Glutamatergic neuron (in vitro differentiated cells): Measurements from ENCODE around the gene ATP9B. TPM values are rescaled to one million over a fixed set of nuclear protein-coding genes. Genes with fewer than 3 reads are reported as not detected.

Source experiments
- DNase-seq: peaks from one replicate; pipeline ENCODE4 v3.0.0; 2022
- H3K27ac Mint-ChIP-seq: one replicate; pipeline ENCODE4 v1.8.0; 2020; ENCODE audit warnings: mild to moderate bottlenecking, mixed read lengths, inconsistent platforms; ENCODE audit not compliant: unreplicated experiment
- H3K27me3 Mint-ChIP-seq: one replicate; pipeline ENCODE4 v1.8.0; 2020; ENCODE audit warnings: mild to moderate bottlenecking, moderate library complexity, mixed read lengths, inconsistent platforms; ENCODE audit not compliant: unreplicated experiment
- H3K36me3 Mint-ChIP-seq: one replicate; pipeline ENCODE4 v1.8.0; 2020; ENCODE audit warnings: mild to moderate bottlenecking, mixed read lengths, inconsistent platforms; ENCODE audit not compliant: unreplicated experiment
- H3K4me1 Mint-ChIP-seq: one replicate; pipeline ENCODE4 v1.8.0; 2020; ENCODE audit warnings: mild to moderate bottlenecking, low read depth, mixed read lengths, inconsistent platforms; ENCODE audit not compliant: unreplicated experiment
- H3K4me3 Mint-ChIP-seq: one replicate; pipeline ENCODE4 v1.8.0; 2020; ENCODE audit warnings: mild to moderate bottlenecking, mixed read lengths, inconsistent platforms; ENCODE audit not compliant: unreplicated experiment
- H3K9me3 Mint-ChIP-seq: one replicate; pipeline ENCODE4 v1.8.0; 2020; ENCODE audit warnings: mild to moderate bottlenecking, moderate library complexity, mixed read lengths, inconsistent platforms; ENCODE audit not compliant: unreplicated experiment
- total RNA-seq: library from RNA; stranded (reverse); fragmentation: NEBNext Ultra II Directional; extraction: Animal tissue kit (Norgen Biotek cat#: 25700); gene quantifications from one replicate; pipeline ENCODE4 v1.2.1, GENCODE V29; 2021; ENCODE audit not compliant: unreplicated experiment
- TF ChIP-seq, protein P1 (sequence below): fragments of 200-600 bp; sonication (generic); IDR thresholded peaks from one replicate; pipeline ENCODE4 v1.5.0; 2021; ENCODE audit not compliant: partially characterized antibody, unreplicated experiment

ATP9B gene
- total RNA-seq, 1 donor from 2014 or later: 62.6 TPM

DNA sequence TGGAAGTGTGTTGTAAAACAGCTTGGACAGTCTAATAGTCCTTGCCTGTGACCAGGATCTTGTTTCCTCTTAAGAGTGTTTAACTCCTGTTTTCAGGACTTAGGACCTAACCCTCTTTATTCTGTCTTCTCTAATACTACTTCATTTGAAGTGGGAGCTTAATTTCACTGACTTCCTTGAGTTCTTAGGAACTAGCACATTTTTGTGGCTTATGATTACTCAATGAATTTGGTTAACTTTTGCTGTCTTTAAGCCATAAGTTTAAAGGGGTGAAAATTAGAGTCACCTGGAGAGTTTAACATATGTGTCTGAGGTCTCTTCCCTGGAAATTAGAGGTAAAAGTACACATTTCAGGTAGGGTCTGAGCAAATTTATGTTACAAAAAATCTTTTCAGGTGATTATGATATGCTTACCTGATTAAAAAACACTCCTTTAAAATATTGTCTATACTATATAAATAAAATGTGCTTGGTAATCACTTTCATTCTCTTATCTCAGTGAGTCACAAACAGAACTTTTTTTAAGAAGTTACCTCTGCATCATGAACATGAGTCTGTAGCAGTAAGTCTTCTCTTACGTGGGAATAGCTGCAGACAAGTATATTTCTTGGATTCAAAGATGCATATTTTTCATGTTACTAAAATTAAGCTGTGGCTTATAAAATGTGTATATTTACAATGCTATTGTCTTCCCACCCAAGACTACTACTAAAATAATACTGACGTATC, 52.7 kb downstream of the ATP9B start:
- Mint-ChIP-seq H3K27ac (no peak overlapping the region), H3K4me3 (no peak overlapping the region), H3K9me3 (no peaks in the 10 kb centered on the region), H3K4me1 (peaks cover 3% of the 10 kb centered on the region), H3K36me3 (peaks cover 4% of the 10 kb centered on the region), H3K27me3 (peaks cover 5% of the 10 kb centered on the region)
- DNase-seq: no peak
- TF ChIP-seq, protein P1, sequence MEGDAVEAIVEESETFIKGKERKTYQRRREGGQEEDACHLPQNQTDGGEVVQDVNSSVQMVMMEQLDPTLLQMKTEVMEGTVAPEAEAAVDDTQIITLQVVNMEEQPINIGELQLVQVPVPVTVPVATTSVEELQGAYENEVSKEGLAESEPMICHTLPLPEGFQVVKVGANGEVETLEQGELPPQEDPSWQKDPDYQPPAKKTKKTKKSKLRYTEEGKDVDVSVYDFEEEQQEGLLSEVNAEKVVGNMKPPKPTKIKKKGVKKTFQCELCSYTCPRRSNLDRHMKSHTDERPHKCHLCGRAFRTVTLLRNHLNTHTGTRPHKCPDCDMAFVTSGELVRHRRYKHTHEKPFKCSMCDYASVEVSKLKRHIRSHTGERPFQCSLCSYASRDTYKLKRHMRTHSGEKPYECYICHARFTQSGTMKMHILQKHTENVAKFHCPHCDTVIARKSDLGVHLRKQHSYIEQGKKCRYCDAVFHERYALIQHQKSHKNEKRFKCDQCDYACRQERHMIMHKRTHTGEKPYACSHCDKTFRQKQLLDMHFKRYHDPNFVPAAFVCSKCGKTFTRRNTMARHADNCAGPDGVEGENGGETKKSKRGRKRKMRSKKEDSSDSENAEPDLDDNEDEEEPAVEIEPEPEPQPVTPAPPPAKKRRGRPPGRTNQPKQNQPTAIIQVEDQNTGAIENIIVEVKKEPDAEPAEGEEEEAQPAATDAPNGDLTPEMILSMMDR: no peak

DNA sequence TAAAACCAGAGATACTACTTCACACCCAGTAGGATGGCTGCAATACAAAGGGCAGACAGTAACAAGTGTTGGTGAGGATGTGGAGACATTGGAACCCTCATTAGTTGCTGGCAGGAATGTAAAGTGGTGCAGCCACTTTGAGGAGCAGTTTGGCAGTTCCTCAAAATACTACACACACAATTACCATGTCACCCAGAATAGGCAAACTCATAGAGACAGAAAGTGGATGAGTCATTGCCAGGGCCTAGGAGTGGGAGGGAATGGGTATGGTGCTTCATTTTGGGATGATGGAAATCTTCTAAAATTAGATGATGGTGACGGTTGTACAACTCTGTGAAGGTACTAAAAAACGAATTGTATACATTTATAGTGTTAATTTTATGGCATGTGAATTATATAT, 54.8 kb downstream of the ATP9B start:
- Mint-ChIP-seq H3K9me3 (no peaks in the 10 kb centered on the region), H3K36me3 (peaks cover 4% of the 10 kb centered on the region), H3K4me3 (no peak overlapping the region), H3K4me1 (no peaks in the 10 kb centered on the region), H3K27me3 (peaks cover 2% of the 10 kb centered on the region), H3K27ac (no peak overlapping the region)
- TF ChIP-seq, protein P1: no peak
- DNase-seq: no peak

DNA sequence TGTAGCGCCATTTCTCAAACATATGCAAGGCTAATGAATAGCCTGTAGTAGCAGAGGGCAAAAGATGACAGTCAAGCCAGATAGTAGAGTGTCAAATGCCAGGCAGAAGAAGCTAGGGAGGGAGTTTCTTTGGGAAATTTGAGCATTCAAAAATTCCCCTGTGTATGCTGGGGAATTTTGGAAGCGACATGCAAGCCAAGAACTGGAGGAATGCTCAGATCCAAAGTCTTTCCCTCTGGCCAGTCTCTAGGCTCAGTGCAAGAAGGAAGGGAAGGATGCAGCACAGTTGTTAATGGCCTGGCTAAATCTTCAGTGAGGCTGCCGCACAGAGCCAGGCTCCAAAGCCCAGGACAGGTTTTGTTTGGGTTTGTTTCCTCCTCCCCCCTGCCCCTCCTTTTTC, 59.9 kb downstream of the ATP9B start:
- Mint-ChIP-seq H3K4me3 (no peak overlapping the region), H3K27me3 (peaks cover 2% of the 10 kb centered on the region), H3K36me3 (no peaks in the 10 kb centered on the region), H3K4me1 (no peaks in the 10 kb centered on the region), H3K9me3 (no peaks in the 10 kb centered on the region), H3K27ac (no peak overlapping the region)
- no peak for DNase-seq
- TF ChIP-seq, protein P1: no peak

DNA sequence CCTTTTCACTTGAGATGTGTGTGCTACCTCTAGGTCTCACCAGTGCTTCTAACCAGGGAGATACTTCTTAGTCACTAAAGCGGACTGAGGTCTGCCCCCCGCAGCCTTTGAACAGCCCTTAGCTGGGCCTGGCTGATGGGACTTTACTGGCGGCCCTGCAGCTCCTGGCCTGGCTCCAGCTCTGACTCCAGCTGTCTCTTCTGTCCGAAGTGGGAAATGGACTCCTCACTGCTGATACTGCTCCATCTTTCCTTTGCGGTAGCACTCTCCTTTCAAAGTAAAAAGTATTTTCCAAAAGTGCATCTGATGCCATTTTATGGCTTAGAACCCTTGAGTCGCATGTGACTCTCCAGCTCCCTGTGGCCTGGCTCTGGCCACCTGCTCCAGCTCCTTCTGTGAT, 64.5 kb downstream of the ATP9B start:
- TF ChIP-seq, protein P1: no peak
- DNase-seq: no peak
- Mint-ChIP-seq H3K9me3 (no peaks in the 10 kb centered on the region), H3K4me1 (peaks cover 2% of the 10 kb centered on the region), H3K4me3 (no peak overlapping the region), H3K27me3 (no peaks in the 10 kb centered on the region), H3K36me3 (no peaks in the 10 kb centered on the region), H3K27ac (no peak overlapping the region)

DNA sequence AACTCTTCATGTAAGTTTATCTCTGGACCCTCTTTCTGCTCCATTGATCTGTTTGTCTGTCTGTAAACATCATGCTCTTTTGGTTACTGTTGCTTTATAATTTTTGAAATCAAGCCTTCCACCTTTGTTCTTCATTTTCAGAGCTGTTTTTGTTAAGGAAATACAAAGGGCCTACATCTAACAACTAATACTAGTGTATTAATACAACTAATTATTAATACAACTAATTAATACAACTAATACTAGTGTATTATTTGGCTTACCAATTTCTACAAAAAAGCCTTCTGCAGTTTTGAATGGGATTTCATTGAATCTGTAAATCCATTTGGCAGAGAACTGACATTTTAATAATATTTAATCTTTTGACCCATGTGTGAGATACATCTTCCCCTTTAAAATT, 66.7 kb downstream of the ATP9B start:
- Mint-ChIP-seq H3K36me3 (no peaks in the 10 kb centered on the region), H3K27me3 (no peaks in the 10 kb centered on the region), H3K27ac (no peak overlapping the region), H3K4me3 (no peak overlapping the region), H3K9me3 (peaks cover 2% of the 10 kb centered on the region), H3K4me1 (peaks cover 2% of the 10 kb centered on the region)
- DNase-seq: no peak
- TF ChIP-seq, protein P1: no peak
